Neural progenitor cell (in vitro differentiated cells): ENCODE data around the gene BRCA1. TPM values are rescaled to one million over a fixed set of nuclear protein-coding genes. Genes with fewer than 3 reads are reported as not detected.

Source experiments
- DNase-seq: peaks from one replicate; pipeline ENCODE4 v3.0.0-alpha.2; 2016; ENCODE audit warnings: low spot score
- H2AFZ ChIP-seq: fragments of 200-600 bp; sonication (generic); replicated peaks from 2 replicates; pipeline ENCODE4 v1.6.1; 2016; ENCODE audit warnings: antibody characterized with exemption
- H3F3A ChIP-seq: fragments of 200-600 bp; sonication (generic); 2 replicates; pipeline ENCODE4 v1.6.1; 2016; ENCODE audit warnings: antibody characterized with exemption, low read depth
- H3K27ac ChIP-seq: fragments of 200-600 bp; sonication (generic); 2 replicates; pipeline ENCODE4 v1.5.1; 2016; ENCODE audit warnings: mild to moderate bottlenecking
- H3K27me3 ChIP-seq: fragments of 200-600 bp; sonication (generic); 2 replicates; pipeline ENCODE4 v1.6.1; 2016; ENCODE audit warnings: mild to moderate bottlenecking, moderate library complexity
- H3K36me3 ChIP-seq: fragments of 200-600 bp; sonication (generic); 2 replicates; pipeline ENCODE4 v1.5.1; 2016
- H3K4me1 ChIP-seq: fragments of 200-600 bp; sonication (generic); 2 replicates; pipeline ENCODE4 v1.6.1; 2016; ENCODE audit warnings: mixed run types
- H3K4me2 ChIP-seq: fragments of 200-600 bp; sonication (generic); 2 replicates; pipeline ENCODE4 v1.6.1; 2016
- H3K4me3 ChIP-seq: fragments of 200-600 bp; sonication (generic); 2 replicates; pipeline ENCODE4 v1.5.1; 2016
- H3K79me2 ChIP-seq: fragments of 200-600 bp; sonication (generic); 2 replicates; pipeline ENCODE4 v1.6.1; 2016; ENCODE audit warnings: low read depth
- H3K9ac ChIP-seq: fragments of 200-600 bp; sonication (generic); 2 replicates; pipeline ENCODE4 v1.6.1; 2016
- H3K9me3 ChIP-seq: fragments of 200-600 bp; sonication (generic); 2 replicates; pipeline ENCODE4 v1.5.1; 2016; ENCODE audit warnings: low read depth
- H4K20me1 ChIP-seq: fragments of 200-600 bp; sonication (generic); 2 replicates; pipeline ENCODE4 v1.6.1; 2016; ENCODE audit warnings: low read depth
- H3K27ac Mint-ChIP-seq: 3 replicates; pipeline ENCODE4 v1.8.0; 2021; ENCODE audit warnings: mixed read lengths
- H3K27me3 Mint-ChIP-seq: 2 replicates; pipeline ENCODE4 v1.8.0; 2022; ENCODE audit warnings: low read depth, mild to moderate bottlenecking, inconsistent platforms, moderate library complexity, mixed read lengths; ENCODE audit not compliant: insufficient read depth
- H3K36me3 Mint-ChIP-seq: 3 replicates; pipeline ENCODE4 v1.8.0; 2021; ENCODE audit warnings: mixed read lengths
- H3K4me1 Mint-ChIP-seq: 3 replicates; pipeline ENCODE4 v1.8.0; 2021; ENCODE audit warnings: mixed read lengths
- H3K4me3 Mint-ChIP-seq: 3 replicates; pipeline ENCODE4 v1.8.0; 2021; ENCODE audit warnings: mild to moderate bottlenecking, moderate library complexity, mixed read lengths
- H3K9me3 Mint-ChIP-seq: 3 replicates; pipeline ENCODE4 v1.8.0; 2020; ENCODE audit warnings: mixed read lengths
- CTCF ChIP-seq: fragments of 200-600 bp; sonication (generic); IDR thresholded peaks from 2 replicates; pipeline ENCODE4 v1.5.1; 2017; ENCODE audit warnings: antibody characterized with exemption, mild to moderate bottlenecking
- EZH2 ChIP-seq: fragments of 200-600 bp; sonication (generic); IDR thresholded peaks from 2 replicates; pipeline ENCODE4 v1.6.1; 2017; ENCODE audit warnings: antibody characterized with exemption, mild to moderate bottlenecking, moderate library complexity
- EZH2phosphoT487 ChIP-seq: fragments of 200-600 bp; sonication (generic); IDR thresholded peaks from 2 replicates; pipeline ENCODE4 v1.6.1; 2017; ENCODE audit warnings: antibody characterized with exemption
- total RNA-seq: library from RNA; depleted of rRNA; stranded (reverse); fragments of >200 nt; gene quantifications from 2 replicates; pipeline ENCODE4 v1.2.3, GENCODE V29; 2015; ENCODE audit warnings: low replicate concordance

Gene BRCA1
- total RNA-seq, 1 donor from 2014 or later, result 77.3 TPM

- H3K79me2 ChIP-seq, result no peaks in the 10 kb centered on the region
- no peak for TF ChIP-seq EZH2
- no peak for TF ChIP-seq CTCF
- TF ChIP-seq EZH2phosphoT487, result no peak
- no peak for DNase-seq
- H3K4me2 ChIP-seq, result no peak overlapping the region
- no peaks in the 10 kb centered on the region for H3K4me1 Mint-ChIP-seq
- no peak overlapping the region for H3K4me3 Mint-ChIP-seq
- H3K36me3 Mint-ChIP-seq, result peaks cover 20% of the 10 kb centered on the region
- H3K36me3 ChIP-seq, result peaks cover 13% of the 10 kb centered on the region
- no peaks in the 10 kb centered on the region for H3K27me3 Mint-ChIP-seq
- H2AFZ ChIP-seq, result no peak overlapping the region
- H3K9me3 Mint-ChIP-seq, result no peaks in the 10 kb centered on the region
- H3K27ac ChIP-seq, result no peak overlapping the region
- no peak overlapping the region for H3K4me3 ChIP-seq
- no peaks in the 10 kb centered on the region for H3K9me3 ChIP-seq
- no peaks in the 10 kb centered on the region for H3K27me3 ChIP-seq
- no peak overlapping the region for H3K27ac Mint-ChIP-seq
- no peaks in the 10 kb centered on the region for H3F3A ChIP-seq
- H3K9ac ChIP-seq, result no peak overlapping the region
- H3K4me1 ChIP-seq, result no peaks in the 10 kb centered on the region
- H4K20me1 ChIP-seq, result no peaks in the 10 kb centered on the region
These were observed 32.3 kb downstream of the BRCA1 start for GRCh38 chr17:43092901-43093300.

DNA sequence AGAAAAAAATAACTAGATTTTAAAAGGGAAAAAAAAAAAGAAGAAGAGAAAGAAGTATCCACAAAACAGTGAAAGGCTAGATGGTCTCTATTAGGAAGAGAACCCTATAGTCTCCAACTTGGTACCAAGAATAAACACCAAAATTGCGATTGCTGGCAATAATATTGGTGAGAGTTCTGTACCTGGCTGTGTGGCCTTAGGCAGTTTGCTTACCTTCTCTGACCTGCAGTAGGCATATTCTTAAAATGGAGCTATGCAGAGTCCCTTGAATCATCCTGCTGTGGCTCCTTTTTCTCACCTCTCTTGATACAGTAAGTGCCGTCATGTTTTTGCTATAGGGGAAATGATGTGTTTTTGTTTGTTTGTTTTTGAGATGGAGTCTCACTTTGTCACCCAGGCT is 35.1 kb downstream of the BRCA1 start:
- H3K9me3 ChIP-seq, result no peaks in the 10 kb centered on the region
- no peak overlapping the region for H3K4me3 Mint-ChIP-seq
- H3K36me3 Mint-ChIP-seq, result peaks cover 10% of the 10 kb centered on the region
- no peak overlapping the region for H3K27ac ChIP-seq
- no peak overlapping the region for H3K9ac ChIP-seq
- no peak for TF ChIP-seq CTCF
- TF ChIP-seq EZH2, result no peak
- TF ChIP-seq EZH2phosphoT487, result no peak
- DNase-seq, result no peak
- no peaks in the 10 kb centered on the region for H3K27me3 ChIP-seq
- no peak overlapping the region for H3K4me2 ChIP-seq
- no peaks in the 10 kb centered on the region for H3K79me2 ChIP-seq
- H3K4me1 Mint-ChIP-seq, result peaks cover 2% of the 10 kb centered on the region
- peaks cover 13% of the 10 kb centered on the region for H3K36me3 ChIP-seq
- H3F3A ChIP-seq, result peaks cover 4% of the 10 kb centered on the region
- H3K4me1 ChIP-seq, result no peaks in the 10 kb centered on the region
- no peak overlapping the region for H3K4me3 ChIP-seq
- no peaks in the 10 kb centered on the region for H3K27me3 Mint-ChIP-seq
- H4K20me1 ChIP-seq, result no peaks in the 10 kb centered on the region
- H3K27ac Mint-ChIP-seq, result no peak overlapping the region
- H3K9me3 Mint-ChIP-seq, result no peaks in the 10 kb centered on the region
- no peak overlapping the region for H2AFZ ChIP-seq

DNA sequence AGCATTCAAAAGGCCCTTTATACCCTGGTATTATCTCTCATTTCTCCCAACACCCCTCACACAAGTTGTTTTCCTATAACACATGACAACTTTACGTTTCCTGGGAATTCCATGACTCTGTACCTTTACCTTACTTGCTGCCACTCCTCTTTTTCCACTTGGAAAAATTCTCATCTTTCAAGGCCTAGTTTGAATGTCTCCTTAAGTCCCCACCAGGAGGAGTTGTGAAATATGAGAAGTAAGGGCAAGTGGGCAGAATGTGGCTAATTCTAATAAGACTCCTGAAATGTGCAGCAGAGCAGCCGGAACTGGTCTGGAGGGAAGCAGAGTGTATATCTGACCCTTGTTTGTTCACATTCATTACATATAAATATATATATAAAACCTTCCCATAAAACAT is 39.7 kb downstream of the BRCA1 start:
- H3K79me2 ChIP-seq, result no peaks in the 10 kb centered on the region
- H3K4me3 ChIP-seq, result no peak overlapping the region
- peaks cover 4% of the 10 kb centered on the region for H3F3A ChIP-seq
- Mint-ChIP-seq H3K9me3 (no peaks in the 10 kb centered on the region), H3K4me3 (no peak overlapping the region), H3K27me3 (no peaks in the 10 kb centered on the region), H3K36me3 (peaks cover 12% of the 10 kb centered on the region), H3K27ac (no peak overlapping the region), H3K4me1 (peaks cover 2% of the 10 kb centered on the region)
- TF ChIP-seq EZH2phosphoT487 (no peak), EZH2 (no peak), CTCF (no peak)
- DNase-seq, result no peak
- no peaks in the 10 kb centered on the region for H3K4me1 ChIP-seq
- H3K9ac ChIP-seq, result no peak overlapping the region
- no peaks in the 10 kb centered on the region for H3K9me3 ChIP-seq
- H3K36me3 ChIP-seq, result peaks cover 9% of the 10 kb centered on the region
- H3K4me2 ChIP-seq, result no peak overlapping the region
- no peaks in the 10 kb centered on the region for H4K20me1 ChIP-seq
- H3K27me3 ChIP-seq, result no peaks in the 10 kb centered on the region
- H3K27ac ChIP-seq, result no peak overlapping the region
- no peak overlapping the region for H2AFZ ChIP-seq
